ENCODE data around the gene PCSK4.
"Not testable (repeated sequence)": the region's sequence is repeated elsewhere in the genome, so short reads cannot be mapped to it uniquely, and the experiment has no call there.

PCSK4 gene

GRCh38 chr19:1505991-1506881 lies 16.1 kb upstream of the PCSK4 start:
- DNase-seq (ENCODE audit: extremely low read depth in 1 of 2, low read depth in 1 of 2): no peak

- DNase-seq (ENCODE audit: extremely low read depth in 1 of 2, low read depth in 1 of 2): no peak
These were observed 14.9 kb upstream of the PCSK4 start for GRCh38 chr19:1505012-1505411.

- no peak for DNase-seq (ENCODE audit: extremely low read depth in 1 of 2, low read depth in 1 of 2)
These were observed 14.0 kb upstream of the PCSK4 start for GRCh38 chr19:1503925-1504773.

- peak in 1 of 2 donors; percentile 52 for DNase-seq (ENCODE audit: extremely low read depth in 1 of 2, low read depth in 1 of 2)
These were observed 13.2 kb upstream of the PCSK4 start for GRCh38 chr19:1503089-1503924.

- no peak for DNase-seq (ENCODE audit: extremely low read depth in 1 of 2, low read depth in 1 of 2)
These were observed 12.4 kb upstream of the PCSK4 start for GRCh38 chr19:1502433-1503088.

GRCh38 chr19:1501200-1501595 lies 11.0 kb upstream of the PCSK4 start:
- DNase-seq (ENCODE audit: extremely low read depth in 1 of 2, low read depth in 1 of 2): no peak

- not testable (repeated sequence) for DNase-seq (ENCODE audit: extremely low read depth in 1 of 2, low read depth in 1 of 2)
These were observed 9.1 kb upstream of the PCSK4 start for GRCh38 chr19:1499231-1499630.

- DNase-seq (ENCODE audit: extremely low read depth in 1 of 2, low read depth in 1 of 2): no peak
These were observed 7.6 kb upstream of the PCSK4 start for GRCh38 chr19:1497578-1498235.

GRCh38 chr19:1496714-1497577 lies 6.8 kb upstream of the PCSK4 start:
- no peak for DNase-seq (ENCODE audit: extremely low read depth in 1 of 2, low read depth in 1 of 2)

GRCh38 chr19:1495799-1496713 lies 5.9 kb upstream of the PCSK4 start:
- no peak for DNase-seq (ENCODE audit: extremely low read depth in 1 of 2, low read depth in 1 of 2)

GRCh38 chr19:1495051-1495798 lies 5.1 kb upstream of the PCSK4 start:
- no peak for DNase-seq (ENCODE audit: extremely low read depth in 1 of 2, low read depth in 1 of 2)

GRCh38 chr19:1494115-1494815 lies 4.1 kb upstream of the PCSK4 start:
- no peak for DNase-seq (ENCODE audit: extremely low read depth in 1 of 2, low read depth in 1 of 2)

GRCh38 chr19:1492474-1493006 lies 2.4 kb upstream of the PCSK4 start:
- no peak for DNase-seq (ENCODE audit: extremely low read depth in 1 of 2, low read depth in 1 of 2)

- DNase-seq (ENCODE audit: extremely low read depth in 1 of 2, low read depth in 1 of 2): no peak
These were observed 1.7 kb upstream of the PCSK4 start for GRCh38 chr19:1491849-1492170.

- no peak for DNase-seq (ENCODE audit: extremely low read depth in 1 of 2, low read depth in 1 of 2)
These were observed 1.1 kb upstream of the PCSK4 start, which contains the start of gene REEP6 for GRCh38 chr19:1491114-1491848. Gene REEP6 (plus strand): TSS chr19:1491181. CDS start chr19:1491270, 89 bp downstream.

All from activated CD8-positive, alpha-beta memory T cell treated with anti-CD3 and anti-CD28 coated beads for 1 hour (primary cell).